Glutamatergic neuron (in vitro differentiated cells): ENCODE measurements around the gene QPCT. TPM values are rescaled to one million over a fixed set of nuclear protein-coding genes. Genes with fewer than 3 reads are reported as not detected.
"Not testable (repeated sequence)": the region's sequence is repeated elsewhere in the genome, so short reads cannot be mapped to it uniquely, and the experiment has no call there.

ENCODE experiments used
- DNase-seq: peaks from one replicate; pipeline ENCODE4 v3.0.0; 2022
- H3K27ac Mint-ChIP-seq: one replicate; pipeline ENCODE4 v1.8.0; 2020; ENCODE audit warnings: mild to moderate bottlenecking, mixed read lengths, inconsistent platforms; ENCODE audit not compliant: unreplicated experiment
- H3K27me3 Mint-ChIP-seq: one replicate; pipeline ENCODE4 v1.8.0; 2020; ENCODE audit warnings: mild to moderate bottlenecking, moderate library complexity, mixed read lengths, inconsistent platforms; ENCODE audit not compliant: unreplicated experiment
- H3K36me3 Mint-ChIP-seq: one replicate; pipeline ENCODE4 v1.8.0; 2020; ENCODE audit warnings: mild to moderate bottlenecking, mixed read lengths, inconsistent platforms; ENCODE audit not compliant: unreplicated experiment
- H3K4me1 Mint-ChIP-seq: one replicate; pipeline ENCODE4 v1.8.0; 2020; ENCODE audit warnings: mild to moderate bottlenecking, low read depth, mixed read lengths, inconsistent platforms; ENCODE audit not compliant: unreplicated experiment
- H3K4me3 Mint-ChIP-seq: one replicate; pipeline ENCODE4 v1.8.0; 2020; ENCODE audit warnings: mild to moderate bottlenecking, mixed read lengths, inconsistent platforms; ENCODE audit not compliant: unreplicated experiment
- H3K9me3 Mint-ChIP-seq: one replicate; pipeline ENCODE4 v1.8.0; 2020; ENCODE audit warnings: mild to moderate bottlenecking, moderate library complexity, mixed read lengths, inconsistent platforms; ENCODE audit not compliant: unreplicated experiment
- CTCF ChIP-seq: fragments of 200-600 bp; sonication (generic); IDR thresholded peaks from one replicate; pipeline ENCODE4 v1.5.0; 2021; ENCODE audit not compliant: partially characterized antibody, unreplicated experiment
- long read RNA-seq: library from polyadenylated mRNA; unstranded; transcript quantifications from one replicate; pipeline ENCODE4 v2.0.0, GENCODE V29; 2020; ENCODE audit not compliant: unreplicated experiment
- total RNA-seq: library from RNA; stranded (reverse); fragmentation: NEBNext Ultra II Directional; extraction: Animal tissue kit (Norgen Biotek cat#: 25700); gene quantifications from one replicate; pipeline ENCODE4 v1.2.1, GENCODE V29; 2021; ENCODE audit not compliant: unreplicated experiment

The QPCT gene
- 7.4 TPM for total RNA-seq
- long read RNA-seq, transcript QPCT-201 (7 exons, 1,739 nt), result major isoform, 10 of 10 reads
- long read RNA-seq, partial matches to known transcripts, result 0 of 10 reads
- long read RNA-seq, other reads (novel, unspliced or antisense), result 0 of 10 reads

- peaks cover 2% of the 10 kb centered on the region for H3K9me3 Mint-ChIP-seq
- H3K4me3 Mint-ChIP-seq, result peak within 1 kb of the TSS; percentile 86
- no peak within 1 kb of the TSS for H3K27ac Mint-ChIP-seq
- peaks cover 9% of the 10 kb centered on the region for H3K27me3 Mint-ChIP-seq
- TF ChIP-seq CTCF, result no peak
- no peaks in the 10 kb centered on the region for H3K36me3 Mint-ChIP-seq
- peak; percentile 57 for DNase-seq
- H3K4me1 Mint-ChIP-seq, result peaks cover 12% of the 10 kb centered on the region
These were observed at the start of gene QPCT for GRCh38 chr2:37344453-37345361. Gene QPCT (plus strand): TSS chr2:37344630. CDS start chr2:37344732, 102 bp downstream.

GRCh38 chr2:37294858-37295257 is 49.6 kb upstream of the QPCT start:
- H3K36me3 Mint-ChIP-seq, H3K27me3 Mint-ChIP-seq, DNase-seq, H3K27ac Mint-ChIP-seq, H3K4me3 Mint-ChIP-seq, H3K9me3 Mint-ChIP-seq, H3K4me1 Mint-ChIP-seq: not testable (repeated sequence)

GRCh38 chr2:37295469-37296073 is 48.9 kb upstream of the QPCT start:
- TF ChIP-seq CTCF, result no peak
- Mint-ChIP-seq H3K4me1 (no peaks in the 10 kb centered on the region), H3K27ac (no peak overlapping the region), H3K36me3 (no peaks in the 10 kb centered on the region), H3K9me3 (no peaks in the 10 kb centered on the region), H3K4me3 (no peak overlapping the region), H3K27me3 (no peaks in the 10 kb centered on the region)
- DNase-seq, result no peak

- H3K27ac Mint-ChIP-seq, result no peak overlapping the region
- H3K4me1 Mint-ChIP-seq, result peaks cover 7% of the 10 kb centered on the region
- DNase-seq, result no peak
- no peaks in the 10 kb centered on the region for H3K27me3 Mint-ChIP-seq
- no peak overlapping the region for H3K4me3 Mint-ChIP-seq
- H3K9me3 Mint-ChIP-seq, result no peaks in the 10 kb centered on the region
- H3K36me3 Mint-ChIP-seq, result no peaks in the 10 kb centered on the region
- TF ChIP-seq CTCF, result no peak
These were observed 46.8 kb upstream of the QPCT start for GRCh38 chr2:37297632-37298031.

GRCh38 chr2:37300146-37300545 is 44.3 kb upstream of the QPCT start:
- no peak for TF ChIP-seq CTCF
- Mint-ChIP-seq H3K36me3 (no peaks in the 10 kb centered on the region), H3K9me3 (no peaks in the 10 kb centered on the region), H3K4me1 (peaks cover 7% of the 10 kb centered on the region), H3K4me3 (no peak overlapping the region), H3K27ac (peak overlapping the region; percentile 18), H3K27me3 (no peaks in the 10 kb centered on the region)
- no peak for DNase-seq
